GM18907 (cell line): Measurements from ENCODE around the gene BFSP2.

Experiments
- ATAC-seq: cut with Tn5 transposase; IDR thresholded peaks from one replicate; pipeline ENCODE4 v1.9.1; 2021; ENCODE audit warnings: mild to moderate bottlenecking, moderate library complexity; ENCODE audit not compliant: unreplicated experiment

Gene BFSP2

DNA sequence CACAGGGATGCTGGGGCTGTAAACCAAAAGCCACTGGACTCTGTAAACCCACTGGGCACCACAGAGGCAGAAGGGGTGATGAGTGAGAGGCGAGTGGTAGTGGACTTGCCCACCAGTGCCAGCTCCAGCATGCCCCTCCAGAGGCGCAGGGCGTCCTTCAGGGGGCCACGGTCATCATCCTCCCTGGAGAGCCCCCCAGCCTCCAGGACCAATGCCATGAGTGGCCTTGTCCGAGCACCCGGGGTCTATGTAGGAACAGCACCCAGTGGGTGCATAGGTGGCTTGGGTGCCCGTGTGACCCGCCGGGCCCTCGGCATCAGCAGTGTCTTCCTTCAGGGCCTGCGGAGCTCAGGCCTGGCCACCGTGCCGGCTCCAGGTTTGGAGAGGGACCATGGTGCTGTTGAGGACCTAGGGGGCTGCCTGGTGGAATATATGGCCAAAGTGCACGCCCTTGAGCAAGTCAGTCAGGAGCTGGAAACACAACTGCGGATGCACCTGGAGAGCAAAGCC, at the start of gene BFSP2:
Gene BFSP2, plus strand, starts transcription at position 51 of the 510 bp plus-strand sequence. Its CDS starts 28 bp downstream, at position 79.
- no peak for ATAC-seq

- no peak for ATAC-seq
These were observed 45.1 kb upstream of the BFSP2 start for GRCh38 chr3:133354721-133355120.

DNA sequence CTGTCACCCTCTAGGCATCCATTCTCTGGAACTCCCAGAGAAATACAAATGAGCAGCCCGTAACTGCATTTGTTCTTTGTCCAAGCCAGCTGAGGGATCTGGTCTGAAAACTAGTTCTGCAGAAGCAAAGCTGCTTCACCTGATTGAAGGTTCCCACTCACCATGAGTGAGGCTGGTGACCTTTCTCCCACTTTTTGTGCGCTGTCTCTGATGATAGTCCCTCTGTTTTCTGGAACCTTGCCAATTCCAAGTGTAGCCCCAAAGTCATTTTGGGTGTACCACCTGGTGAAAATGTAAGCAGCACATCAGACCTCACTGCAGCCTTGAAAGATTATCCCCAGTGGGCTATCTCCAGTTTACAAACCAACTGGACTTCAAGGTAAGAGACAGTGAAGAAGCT, 39.4 kb upstream of the BFSP2 start:
- no peak for ATAC-seq

GRCh38 chr3:133361011-133361410, 38.8 kb upstream of the BFSP2 start:
- no peak for ATAC-seq

- ATAC-seq = no peak
These were observed 38.4 kb upstream of the BFSP2 start for GRCh38 chr3:133361435-133361834.

DNA sequence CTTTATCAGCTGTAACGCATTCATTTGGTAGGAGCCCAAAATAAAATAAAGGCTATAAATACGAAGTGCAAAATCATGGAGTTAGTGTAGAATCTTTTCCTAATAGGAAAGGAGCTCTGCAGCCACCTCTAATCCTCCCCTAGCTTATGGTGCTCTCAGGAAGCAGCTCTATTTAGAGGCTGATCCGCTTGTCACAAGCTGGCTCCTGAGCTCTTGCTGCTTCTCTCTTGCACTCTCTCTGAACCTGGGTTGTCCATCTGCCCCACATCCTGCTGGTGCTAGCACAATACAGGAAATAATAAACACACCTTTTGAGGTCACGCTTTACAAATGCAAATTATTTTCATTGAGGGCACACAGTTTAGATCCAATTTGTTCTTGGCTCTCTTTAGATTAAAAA, 37.3 kb upstream of the BFSP2 start:
- no peak for ATAC-seq

GRCh38 chr3:133364704-133365103, 35.2 kb upstream of the BFSP2 start:
- no peak for ATAC-seq

DNA sequence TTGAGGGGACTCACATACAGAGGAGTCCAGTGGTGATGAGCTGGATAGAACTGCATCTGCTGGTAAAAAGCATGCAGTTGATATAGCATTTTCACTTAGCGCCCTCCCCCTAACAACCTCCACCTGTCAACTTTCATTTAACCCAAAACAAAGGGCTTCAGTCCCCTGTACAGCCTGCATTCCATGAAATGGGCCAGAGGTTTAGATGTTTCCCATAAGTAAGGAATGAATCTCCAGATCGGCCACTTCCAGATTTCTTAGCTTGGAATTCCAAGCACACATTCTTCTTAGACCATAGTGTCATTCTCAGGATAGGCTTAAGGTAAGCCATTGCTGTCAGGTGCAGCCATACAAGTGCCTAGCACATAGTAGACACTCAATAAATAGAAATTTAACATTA, 32.9 kb upstream of the BFSP2 start:
- no peak for ATAC-seq

GRCh38 chr3:133367403-133367802, 32.5 kb upstream of the BFSP2 start:
- no peak for ATAC-seq

DNA sequence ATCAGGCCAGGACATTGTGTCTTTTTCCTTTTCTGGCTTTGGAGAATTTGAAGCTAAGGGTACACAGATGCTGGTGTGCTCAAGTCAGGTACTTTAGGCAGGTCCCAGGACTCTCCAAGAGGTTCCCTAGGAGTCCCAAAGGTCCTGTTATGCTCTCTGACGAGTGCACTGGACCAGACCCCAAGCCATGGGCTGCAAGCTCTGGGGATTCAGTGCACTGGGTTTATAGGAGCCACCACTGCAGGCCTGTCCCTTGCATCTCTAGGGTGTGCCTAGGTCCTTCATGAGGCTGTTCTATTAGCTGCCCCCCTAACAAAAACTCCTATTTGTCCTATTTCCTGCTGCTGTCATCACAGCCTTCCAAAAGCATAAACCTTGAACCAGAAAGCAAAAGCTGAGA, 31.9 kb upstream of the BFSP2 start:
- no peak for ATAC-seq

GRCh38 chr3:133368371-133369067, 31.3 kb upstream of the BFSP2 start:
- ATAC-seq = no peak

- no peak for ATAC-seq
These were observed 30.8 kb upstream of the BFSP2 start for GRCh38 chr3:133369068-133369440.

DNA sequence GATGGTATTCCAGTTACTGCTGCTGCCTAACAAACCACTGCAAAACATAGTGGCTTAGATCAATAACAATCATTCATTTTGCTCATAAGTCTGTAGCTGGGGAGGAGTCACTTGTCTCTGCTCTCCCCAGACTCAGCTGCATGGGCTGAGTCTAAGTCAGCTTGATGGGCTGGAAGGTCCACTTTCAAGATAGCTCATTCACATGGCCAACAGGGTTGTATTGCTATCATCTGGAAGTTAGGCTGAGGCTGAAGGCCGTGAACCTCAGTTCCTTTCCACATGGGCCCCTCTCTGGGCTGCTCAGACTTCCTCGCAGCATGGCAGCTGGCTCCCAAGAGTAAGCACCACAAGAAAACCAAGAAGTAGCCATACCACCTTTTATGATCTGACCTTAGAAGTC, 28.7 kb upstream of the BFSP2 start:
- ATAC-seq = no peak

DNA sequence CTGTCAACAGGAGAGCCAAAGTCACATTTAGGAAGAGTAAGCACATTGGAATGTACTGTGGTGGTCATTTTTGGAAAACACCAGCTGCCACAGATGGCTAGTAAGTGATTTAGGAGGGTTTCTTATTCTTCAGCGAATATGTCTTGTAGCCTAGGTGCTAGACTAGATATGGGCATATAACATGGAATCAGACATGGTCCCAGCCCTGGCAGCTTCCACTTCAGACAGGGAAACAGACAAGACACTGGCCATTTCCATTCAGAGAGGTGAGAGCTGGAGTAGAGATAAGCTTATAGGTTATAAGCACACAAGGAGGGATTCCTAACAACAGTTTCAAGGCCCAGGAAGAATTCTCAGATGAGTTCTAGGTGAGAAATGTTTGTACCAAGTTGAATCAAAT, 28.2 kb upstream of the BFSP2 start:
- no peak for ATAC-seq

- ATAC-seq = no peak
These were observed 25.0 kb upstream of the BFSP2 start for GRCh38 chr3:133374708-133375402.

- no peak for ATAC-seq
These were observed 24.5 kb upstream of the BFSP2 start for GRCh38 chr3:133375403-133375745.

GRCh38 chr3:133376810-133377209, 23.0 kb upstream of the BFSP2 start:
- no peak for ATAC-seq

DNA sequence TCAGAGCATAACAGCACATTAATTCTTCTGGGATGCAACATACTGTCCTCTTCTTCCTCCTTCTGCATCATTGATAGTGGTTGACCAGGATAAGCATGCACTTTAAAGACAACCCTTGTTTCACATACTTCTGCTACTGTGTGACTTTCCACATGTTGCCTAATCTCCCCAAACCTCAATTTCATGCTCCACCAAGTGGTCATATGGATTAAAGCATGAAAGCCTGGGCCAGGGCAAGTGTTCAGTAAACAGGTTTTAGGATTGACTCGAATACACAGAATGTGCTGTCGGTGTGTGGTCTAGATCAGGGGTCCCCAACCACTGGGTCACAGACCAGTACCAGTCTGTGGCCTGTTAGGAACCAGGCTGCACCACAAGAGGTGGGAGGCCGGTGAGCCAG, 22.5 kb upstream of the BFSP2 start:
- ATAC-seq = no peak

GRCh38 chr3:133379926-133380325, 19.9 kb upstream of the BFSP2 start:
- no peak for ATAC-seq

GRCh38 chr3:133380481-133381225, 19.2 kb upstream of the BFSP2 start:
- ATAC-seq = no peak

DNA sequence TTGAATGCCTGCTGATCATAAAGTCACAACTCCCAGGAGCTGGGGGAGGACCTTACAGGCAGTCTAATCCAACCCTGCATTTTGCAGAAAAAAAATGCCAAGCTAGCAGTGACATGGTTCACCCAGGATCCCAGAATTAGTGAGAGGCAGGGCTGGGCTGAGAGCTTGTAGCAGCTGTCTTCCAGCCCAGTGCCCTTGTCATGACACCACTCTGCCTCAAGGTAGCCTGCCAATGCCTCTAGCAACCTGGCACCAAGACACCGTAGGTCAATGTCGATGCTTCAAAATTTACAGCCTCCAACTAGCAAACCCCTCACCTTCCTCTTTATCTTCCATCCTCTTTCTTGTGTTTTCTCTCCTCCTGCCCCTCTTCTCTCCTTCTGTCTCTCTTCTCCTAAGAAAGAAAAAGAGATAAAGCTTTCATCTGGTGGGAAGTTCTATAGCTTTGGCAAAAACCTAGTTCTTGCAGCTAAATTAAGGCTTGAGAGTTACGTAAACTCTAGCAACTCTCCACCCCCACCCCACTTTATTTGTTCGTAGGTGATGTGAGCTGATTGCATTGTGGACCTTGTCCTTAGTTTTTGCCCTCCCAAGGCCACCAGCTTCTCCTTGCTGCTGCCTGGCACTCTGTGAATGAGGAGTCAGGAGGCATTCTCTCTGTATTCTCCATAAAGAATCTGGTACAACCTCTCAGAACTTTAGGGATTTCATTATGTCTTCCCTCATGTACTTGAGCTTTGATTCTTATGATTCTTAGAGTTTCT, 18.3 kb upstream of the BFSP2 start:
- no peak for ATAC-seq
